GM06990 (cell line): ENCODE results near the gene CFAP157.

Source experiments
- DNase-seq: peaks from one replicate; pipeline ENCODE4 v3.0.0-alpha.2; 2011; ENCODE audit not compliant: insufficient read length; ENCODE audit errors: extremely low read depth
- H3K27me3 ChIP-seq: replicated peaks from 2 replicates; pipeline ENCODE4 v1.6.0; 2011; ENCODE audit warnings: low read length; ENCODE audit not compliant: control insufficient read depth, insufficient read depth
- H3K36me3 ChIP-seq: 2 replicates; pipeline ENCODE4 v1.5.1; 2011; ENCODE audit warnings: low read length; ENCODE audit not compliant: control insufficient read depth, insufficient read depth
- H3K4me3 ChIP-seq: replicated peaks from 2 replicates; pipeline ENCODE4 v1.5.1; 2011; ENCODE audit warnings: low read depth, mild to moderate bottlenecking, control low read depth, low read length
- TF ChIP-seq, protein P1 (sequence below): IDR thresholded peaks from 2 replicates; pipeline ENCODE4 v1.5.1; 2011; ENCODE audit warnings: low read length, control low read depth, mild to moderate bottlenecking, inconsistent platforms; ENCODE audit not compliant: insufficient read depth, poor library complexity, severe bottlenecking

Gene CFAP157

DNA sequence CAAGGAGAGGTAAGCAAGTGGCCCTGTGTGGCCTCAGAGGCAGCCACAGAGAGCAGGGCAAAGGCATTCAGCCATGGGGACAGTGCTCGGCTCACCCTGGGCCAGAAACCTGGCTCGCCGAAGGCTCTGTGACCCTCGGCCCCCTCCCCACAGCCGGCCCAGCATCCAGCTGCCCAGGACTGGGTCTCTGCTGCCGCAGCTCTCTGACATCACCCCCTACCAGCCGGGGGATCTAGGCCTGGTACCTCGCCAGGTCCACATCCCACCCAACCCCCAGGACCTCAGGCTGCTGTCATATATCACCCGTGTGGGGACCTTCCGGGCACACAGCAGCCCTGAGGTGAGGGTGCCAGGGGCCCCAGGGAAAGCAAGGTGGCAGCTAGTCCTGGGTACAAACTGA lies 6.1 kb downstream of the CFAP157 start:
- H3K4me3 ChIP-seq: no peak overlapping the region
- H3K27me3 ChIP-seq: no peaks in the 10 kb centered on the region
- no peak for DNase-seq
- TF ChIP-seq, protein P1, sequence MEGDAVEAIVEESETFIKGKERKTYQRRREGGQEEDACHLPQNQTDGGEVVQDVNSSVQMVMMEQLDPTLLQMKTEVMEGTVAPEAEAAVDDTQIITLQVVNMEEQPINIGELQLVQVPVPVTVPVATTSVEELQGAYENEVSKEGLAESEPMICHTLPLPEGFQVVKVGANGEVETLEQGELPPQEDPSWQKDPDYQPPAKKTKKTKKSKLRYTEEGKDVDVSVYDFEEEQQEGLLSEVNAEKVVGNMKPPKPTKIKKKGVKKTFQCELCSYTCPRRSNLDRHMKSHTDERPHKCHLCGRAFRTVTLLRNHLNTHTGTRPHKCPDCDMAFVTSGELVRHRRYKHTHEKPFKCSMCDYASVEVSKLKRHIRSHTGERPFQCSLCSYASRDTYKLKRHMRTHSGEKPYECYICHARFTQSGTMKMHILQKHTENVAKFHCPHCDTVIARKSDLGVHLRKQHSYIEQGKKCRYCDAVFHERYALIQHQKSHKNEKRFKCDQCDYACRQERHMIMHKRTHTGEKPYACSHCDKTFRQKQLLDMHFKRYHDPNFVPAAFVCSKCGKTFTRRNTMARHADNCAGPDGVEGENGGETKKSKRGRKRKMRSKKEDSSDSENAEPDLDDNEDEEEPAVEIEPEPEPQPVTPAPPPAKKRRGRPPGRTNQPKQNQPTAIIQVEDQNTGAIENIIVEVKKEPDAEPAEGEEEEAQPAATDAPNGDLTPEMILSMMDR: no peak
- no peaks in the 10 kb centered on the region; the same call in 1 of the 2 replicates for H3K36me3 ChIP-seq

DNA sequence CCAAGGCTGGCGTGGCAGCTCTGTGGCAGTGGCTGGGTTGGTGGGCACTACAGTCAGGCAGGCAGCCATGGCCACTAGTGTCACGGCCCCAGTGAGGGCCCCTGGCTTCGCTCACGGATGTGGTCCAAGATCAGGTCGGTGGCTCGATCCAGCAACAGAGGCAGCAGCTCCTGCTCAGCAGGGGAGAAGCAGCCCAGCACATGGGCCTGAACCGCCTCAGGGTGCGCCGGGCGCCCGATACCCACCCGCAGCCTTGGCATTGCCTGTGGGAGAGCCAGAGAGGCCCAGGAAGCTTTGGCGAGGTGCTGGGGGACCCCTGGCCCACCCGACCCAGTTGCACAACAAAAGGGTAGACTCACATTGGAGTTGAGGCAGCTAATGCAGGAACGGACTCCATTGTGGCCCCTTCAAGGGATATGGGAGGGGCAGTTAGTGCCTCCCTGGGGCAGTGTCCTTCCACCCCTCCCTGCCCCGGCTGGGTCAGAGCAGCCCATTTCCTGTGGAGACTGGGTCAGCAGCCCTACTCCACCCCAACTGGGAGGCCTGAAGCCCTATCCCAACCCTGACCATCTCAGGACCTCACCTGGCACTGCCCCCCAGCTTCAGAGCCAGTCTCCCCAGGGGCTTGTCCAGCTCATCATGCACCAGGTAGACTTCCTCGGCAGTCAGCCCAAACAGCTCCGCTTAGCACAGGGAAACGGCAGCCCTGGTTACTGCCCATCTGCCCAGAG lies 7.4 kb downstream of the CFAP157 start:
- DNase-seq: no peak
- TF ChIP-seq, protein P1: no peak
- peak overlapping the region; percentile 91 for H3K4me3 ChIP-seq

DNA sequence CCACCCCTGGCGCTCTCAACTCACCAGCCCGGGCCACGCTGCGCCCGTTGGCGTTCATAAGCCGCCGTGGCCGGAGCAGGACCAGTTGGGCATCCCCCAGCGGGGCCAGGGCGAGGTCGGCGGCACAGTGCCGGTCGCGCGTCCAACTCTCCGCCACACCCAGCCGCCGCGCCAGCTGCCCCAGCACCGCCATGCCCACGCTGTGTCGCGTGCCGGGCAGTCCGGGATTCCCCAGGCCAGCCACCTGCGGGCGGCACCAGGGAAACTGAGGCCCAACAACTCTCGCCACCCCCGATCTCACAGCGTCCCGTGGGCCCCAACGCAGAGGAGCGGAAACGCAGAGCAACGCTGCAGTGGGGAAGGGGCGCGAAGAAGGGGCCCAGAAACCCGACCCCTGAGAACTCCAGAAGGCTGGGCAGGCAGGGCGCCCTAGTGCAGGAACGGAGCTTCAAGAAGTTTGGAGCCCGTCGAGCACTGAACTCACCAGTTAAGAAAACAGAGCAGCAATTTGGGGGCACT lies 8.2 kb downstream of the CFAP157 start:
- no peak for DNase-seq
- H3K4me3 ChIP-seq: peak overlapping the region; percentile 91

More for the DNA sequence above, 7.4 kb downstream of the CFAP157 start:
- H3K27me3 ChIP-seq: no peaks in the 10 kb centered on the region
- no peaks in the 10 kb centered on the region; the same call in 1 of the 2 replicates for H3K36me3 ChIP-seq

DNA sequence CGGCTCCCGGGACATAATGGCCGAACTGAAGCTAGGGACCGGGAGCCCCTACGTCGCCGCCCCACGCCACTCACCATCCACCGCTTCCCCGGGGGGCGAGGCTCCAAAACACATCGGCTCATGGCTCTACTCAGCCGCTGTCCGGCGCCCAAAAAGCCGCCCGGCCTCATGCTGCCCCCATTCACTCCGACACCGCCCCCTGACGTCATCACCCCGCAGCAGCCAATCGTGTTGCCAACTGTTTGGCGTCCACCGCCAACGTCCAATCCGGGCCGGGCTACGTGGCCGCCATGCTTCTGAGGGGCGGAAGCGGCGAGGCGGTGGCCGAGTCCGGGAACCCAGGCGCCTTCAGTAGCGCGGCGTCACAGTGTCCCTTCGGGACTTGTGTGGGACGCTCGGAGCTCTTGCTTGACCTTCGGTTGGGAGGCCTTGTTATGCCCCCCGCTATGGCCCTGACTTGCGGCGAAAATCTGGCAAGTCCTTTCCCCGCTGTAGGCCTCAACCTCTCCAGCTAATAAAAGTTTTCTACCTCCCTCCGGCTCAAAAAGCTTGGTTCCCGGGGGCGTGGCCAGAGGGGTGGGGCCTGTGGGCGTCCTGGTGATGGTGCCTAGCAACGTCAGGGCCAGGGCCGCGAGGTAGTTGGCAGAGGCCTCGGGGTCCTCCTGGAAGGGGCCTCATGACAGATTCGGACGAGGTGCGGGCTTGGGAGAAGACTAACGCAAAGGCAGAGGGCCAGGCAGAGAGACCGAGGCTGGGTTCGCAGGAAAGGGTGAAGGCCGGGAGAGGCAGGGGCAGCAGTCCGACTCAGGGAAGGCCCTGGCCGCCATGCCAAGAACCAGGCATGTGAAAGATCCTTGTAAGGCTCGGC lies 8.9 kb downstream of the CFAP157 start, which contains the start of the genes PTRH1 and TTC16:
TSS of gene PTRH1 (minus strand) at position 194 of the 868 bp plus-strand sequence. CDS start at position 170, 24 bp downstream.
TSS of gene TTC16 (plus strand) at position 610 of the 868 bp plus-strand sequence. CDS start at position 677, 67 bp downstream.
- Histone ChIP-seq H3K27me3 (no peaks in the 10 kb centered on the region), H3K4me3 (peak within 1 kb of the TSS; percentile 91), H3K36me3 (no peaks in the 10 kb centered on the region; the same call in 1 of the 2 replicates)
- DNase-seq: peak; percentile 95
- TF ChIP-seq, protein P1: no peak

More for the DNA sequence above, 8.2 kb downstream of the CFAP157 start:
- TF ChIP-seq, protein P1: no peak
- no peaks in the 10 kb centered on the region for H3K27me3 ChIP-seq
- no peaks in the 10 kb centered on the region; the same call in 1 of the 2 replicates for H3K36me3 ChIP-seq

DNA sequence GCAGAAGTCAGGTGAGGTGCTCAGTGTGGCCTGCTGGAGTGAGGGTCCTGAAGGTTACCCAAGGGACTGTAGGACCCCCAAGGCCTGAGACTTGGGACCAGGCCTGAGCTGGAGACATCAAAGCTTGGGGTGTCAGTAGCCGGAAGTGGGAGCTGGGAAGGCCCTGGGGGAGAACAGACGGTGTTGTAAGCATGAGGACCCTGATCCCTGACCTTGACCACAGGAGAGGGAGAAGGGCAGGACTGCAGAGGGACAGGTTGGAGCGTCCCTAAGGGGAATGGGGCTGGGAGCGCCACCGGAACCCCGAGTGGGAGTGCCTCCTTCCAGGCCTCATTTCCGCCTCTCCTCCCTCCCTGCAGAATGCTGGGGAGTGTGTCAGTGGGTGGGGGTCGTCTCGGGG lies 9.6 kb downstream of the CFAP157 start:
- no peak for DNase-seq
- H3K36me3 ChIP-seq: no peaks in the 10 kb centered on the region; the same call in 1 of the 2 replicates
- H3K27me3 ChIP-seq: no peaks in the 10 kb centered on the region
- H3K4me3 ChIP-seq: no peak overlapping the region
- TF ChIP-seq, protein P1: no peak
